ENCODE measurements around the gene JUND.

JUND gene

GRCh38 chr19:18286973-18287635, 5.7 kb upstream of the JUND start:
- Histone ChIP-seq H3F3A (ENCODE audit: low read depth) (peaks cover 8% of the 10 kb centered on the region), H3K4me2 (ENCODE audit: low read depth, low read length, poor library complexity, severe bottlenecking) (no peak overlapping the region), H3K79me2 (ENCODE audit: insufficient read depth, low read length) (peaks cover 10% of the 10 kb centered on the region; the same call in 1 of the 2 replicates), H3K36me3 (ENCODE audit: insufficient read depth, low read length) (no peaks in the 10 kb centered on the region), H3K4me3 (ENCODE audit: low read length, poor library complexity, severe bottlenecking) (no peak overlapping the region), H3K4me1 (ENCODE audit: insufficient read depth, low read length, poor library complexity, severe bottlenecking) (peaks cover 26% of the 10 kb centered on the region), H4K20me1 (ENCODE audit: insufficient read depth, low read length, poor library complexity, severe bottlenecking) (no peaks in the 10 kb centered on the region), H2AFZ (ENCODE audit: low read length) (no peak overlapping the region), H3K27me3 (ENCODE audit: insufficient read depth, low read length, poor library complexity, severe bottlenecking) (no peaks in the 10 kb centered on the region), H3K9me2 (replicated peaks; ENCODE audit: low read depth, low read length) (no peaks in the 10 kb centered on the region), H3K9ac (ENCODE audit: low read depth, low read length, poor library complexity, severe bottlenecking) (no peak overlapping the region), H3K9me3 (ENCODE audit: insufficient read depth, low read depth, low read length) (no peaks in the 10 kb centered on the region)
- TF ChIP-seq EZH2phosphoT487 (IDR thresholded peaks at IDR 0.05; ENCODE audit: borderline replicate concordance) = no peak

DNA sequence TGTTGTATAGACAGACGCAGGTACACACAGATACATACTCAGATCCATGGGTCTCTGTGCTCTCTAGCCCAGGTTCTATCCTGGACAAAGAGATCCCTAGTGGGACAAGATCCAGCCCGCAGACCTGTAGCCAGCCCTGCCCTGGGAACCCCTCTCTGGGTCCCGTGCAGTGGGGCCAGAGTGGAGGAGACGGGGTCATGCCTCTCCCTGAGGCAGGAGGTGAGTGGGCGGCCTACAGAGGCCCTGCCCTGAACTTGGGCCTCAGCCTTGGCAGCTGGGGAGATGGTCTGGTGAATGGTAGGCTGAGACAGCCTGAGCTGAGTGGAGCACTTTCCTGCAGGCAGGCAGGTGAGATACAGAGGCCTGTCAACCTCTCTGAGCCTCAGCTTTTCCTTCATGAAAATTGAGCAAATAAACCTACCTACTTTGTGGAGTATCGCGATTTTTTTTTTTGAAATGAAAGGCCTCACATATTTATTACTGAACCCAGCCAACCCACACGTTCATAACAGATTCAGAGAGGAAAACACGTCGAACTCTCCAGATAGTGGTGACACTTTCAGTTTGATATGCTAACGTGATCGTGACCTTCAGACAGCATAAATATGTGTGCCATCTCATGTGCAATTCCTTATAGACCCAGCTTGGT, 3.4 kb upstream of the JUND start:
- H3K9ac ChIP-seq (ENCODE audit: low read depth, low read length, poor library complexity, severe bottlenecking) = no peak overlapping the region
- no peaks in the 10 kb centered on the region for H3K36me3 ChIP-seq (ENCODE audit: insufficient read depth, low read length)
- H3K4me1 ChIP-seq (ENCODE audit: insufficient read depth, low read length, poor library complexity, severe bottlenecking) = peaks cover 11% of the 10 kb centered on the region
- H4K20me1 ChIP-seq (ENCODE audit: insufficient read depth, low read length, poor library complexity, severe bottlenecking) = no peaks in the 10 kb centered on the region
- H3F3A ChIP-seq (ENCODE audit: low read depth) = peaks cover 7% of the 10 kb centered on the region
- peaks cover 3% of the 10 kb centered on the region for H3K27me3 ChIP-seq (ENCODE audit: insufficient read depth, low read length, poor library complexity, severe bottlenecking)
- H3K4me2 ChIP-seq (ENCODE audit: low read depth, low read length, poor library complexity, severe bottlenecking) = no peak overlapping the region
- H3K9me2 ChIP-seq (replicated peaks; ENCODE audit: low read depth, low read length) = no peaks in the 10 kb centered on the region
- peaks cover 22% of the 10 kb centered on the region for H3K79me2 ChIP-seq (ENCODE audit: insufficient read depth, low read length)
- no peak for TF ChIP-seq CTCF (conservative IDR thresholded peaks at IDR 0.05; ENCODE audit: low read length)
- TF ChIP-seq EZH2phosphoT487 (IDR thresholded peaks at IDR 0.05; ENCODE audit: borderline replicate concordance) = no peak
- no peak overlapping the region for H3K4me3 ChIP-seq (ENCODE audit: low read length, poor library complexity, severe bottlenecking)
- H2AFZ ChIP-seq (ENCODE audit: low read length) = no peak overlapping the region
- H3K9me3 ChIP-seq (ENCODE audit: insufficient read depth, low read depth, low read length) = no peaks in the 10 kb centered on the region

- no peaks in the 10 kb centered on the region for H3K36me3 ChIP-seq (ENCODE audit: insufficient read depth, low read length)
- no peak overlapping the region for H2AFZ ChIP-seq (ENCODE audit: low read length)
- peak overlapping the region; percentile 91 for H3K4me2 ChIP-seq (ENCODE audit: low read depth, low read length, poor library complexity, severe bottlenecking)
- H3K27me3 ChIP-seq (ENCODE audit: insufficient read depth, low read length, poor library complexity, severe bottlenecking) = peaks cover 4% of the 10 kb centered on the region
- peaks cover 19% of the 10 kb centered on the region for H3K4me1 ChIP-seq (ENCODE audit: insufficient read depth, low read length, poor library complexity, severe bottlenecking)
- peaks cover 34% of the 10 kb centered on the region for H3K79me2 ChIP-seq (ENCODE audit: insufficient read depth, low read length)
- no peaks in the 10 kb centered on the region for H3K9me2 ChIP-seq (replicated peaks; ENCODE audit: low read depth, low read length)
- no peak for TF ChIP-seq EZH2phosphoT487 (IDR thresholded peaks at IDR 0.05; ENCODE audit: borderline replicate concordance)
- peaks cover 10% of the 10 kb centered on the region for H4K20me1 ChIP-seq (ENCODE audit: insufficient read depth, low read length, poor library complexity, severe bottlenecking)
- H3F3A ChIP-seq (ENCODE audit: low read depth) = peaks cover 10% of the 10 kb centered on the region
- H3K4me3 ChIP-seq (ENCODE audit: low read length, poor library complexity, severe bottlenecking) = no peak overlapping the region
- no peak overlapping the region for H3K9ac ChIP-seq (ENCODE audit: low read depth, low read length, poor library complexity, severe bottlenecking)
- H3K9me3 ChIP-seq (ENCODE audit: insufficient read depth, low read depth, low read length) = no peaks in the 10 kb centered on the region
Measured at GRCh38 chr19:18283338-18283737, 1.9 kb upstream of the JUND start.

DNA sequence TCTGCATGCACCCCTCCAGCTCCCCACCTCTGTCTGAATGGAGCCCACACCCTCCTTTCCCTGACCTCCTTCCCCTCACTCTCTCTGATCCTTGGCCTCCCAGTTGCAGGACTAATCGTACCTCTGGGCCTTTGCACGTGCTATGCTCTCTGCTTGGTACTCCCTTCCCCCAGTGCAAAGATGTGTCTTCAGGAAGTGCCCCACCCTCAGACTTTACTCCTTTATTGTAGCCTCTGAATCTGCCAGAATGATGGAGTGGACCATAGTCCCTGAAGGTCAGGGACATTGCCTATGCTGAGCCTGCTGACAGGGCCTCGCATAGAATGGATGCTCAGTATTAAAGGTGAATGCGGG, 1.3 kb upstream of the JUND start:
- H3K79me2 ChIP-seq (ENCODE audit: insufficient read depth, low read length) = peaks cover 39% of the 10 kb centered on the region
- peak overlapping the region; percentile 91 for H3K4me2 ChIP-seq (ENCODE audit: low read depth, low read length, poor library complexity, severe bottlenecking)
- H3K9me2 ChIP-seq (replicated peaks; ENCODE audit: low read depth, low read length) = no peaks in the 10 kb centered on the region
- peaks cover 16% of the 10 kb centered on the region for H4K20me1 ChIP-seq (ENCODE audit: insufficient read depth, low read length, poor library complexity, severe bottlenecking)
- H3K4me1 ChIP-seq (ENCODE audit: insufficient read depth, low read length, poor library complexity, severe bottlenecking) = peaks cover 24% of the 10 kb centered on the region
- TF ChIP-seq EZH2phosphoT487 (IDR thresholded peaks at IDR 0.05; ENCODE audit: borderline replicate concordance) (no peak), CTCF (conservative IDR thresholded peaks at IDR 0.05; ENCODE audit: low read length) (no peak)
- H3K4me3 ChIP-seq (ENCODE audit: low read length, poor library complexity, severe bottlenecking) = peak overlapping the region; percentile 77
- H3K36me3 ChIP-seq (ENCODE audit: insufficient read depth, low read length) = no peaks in the 10 kb centered on the region
- peaks cover 4% of the 10 kb centered on the region for H3K27me3 ChIP-seq (ENCODE audit: insufficient read depth, low read length, poor library complexity, severe bottlenecking)
- no peak overlapping the region for H2AFZ ChIP-seq (ENCODE audit: low read length)
- H3K9me3 ChIP-seq (ENCODE audit: insufficient read depth, low read depth, low read length) = no peaks in the 10 kb centered on the region
- H3K9ac ChIP-seq (ENCODE audit: low read depth, low read length, poor library complexity, severe bottlenecking) = peak overlapping the region; percentile 97
- peaks cover 10% of the 10 kb centered on the region for H3F3A ChIP-seq (ENCODE audit: low read depth)

All from Loucy (cell line).